Testis (tissue), 2 donors: ENCODE results near the gene ATRNL1.

Experiments
- POLR2A ChIP-seq: fragments of 450-650 bp; IDR thresholded peaks from one replicate; pipeline ENCODE4 v1.6.1; 2017; ENCODE audit warnings: antibody characterized with exemption, mild to moderate bottlenecking, moderate library complexity
- TF ChIP-seq, protein P1 (sequence below), 3 experiments: fragments of 450-650 bp in 2 of 3; fragments of 200-600 bp in 1 of 3; sonication (generic) in 1 of 3; IDR thresholded peaks; one replicate each; pipeline ENCODE4 v1.5.1; 2016 to 2019; ENCODE audit warnings: antibody characterized with exemption in 3 of 3, mild to moderate bottlenecking in 2 of 3, moderate library complexity in 1 of 3

DNA sequence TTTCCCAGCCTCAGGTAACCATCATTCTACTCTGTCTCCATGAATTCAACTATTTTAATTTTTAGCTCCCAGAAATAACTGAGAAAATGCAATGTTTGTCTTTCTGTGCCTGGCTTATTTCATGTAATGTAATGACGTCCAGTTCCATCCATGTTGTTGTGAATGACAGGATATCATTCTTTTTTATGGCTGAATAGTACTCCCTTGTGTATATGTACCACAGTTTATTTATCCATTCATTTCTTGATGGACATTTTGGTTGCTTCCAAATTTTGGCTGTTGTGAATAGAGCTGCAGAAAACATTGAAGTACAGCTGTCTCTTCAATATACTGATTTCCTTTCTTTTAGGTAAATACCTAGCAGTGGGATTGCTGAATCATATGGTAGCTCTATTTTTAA lies 10.5 kb downstream of the ATRNL1 start:
- no peak for TF ChIP-seq POLR2A
- TF ChIP-seq, protein P1, sequence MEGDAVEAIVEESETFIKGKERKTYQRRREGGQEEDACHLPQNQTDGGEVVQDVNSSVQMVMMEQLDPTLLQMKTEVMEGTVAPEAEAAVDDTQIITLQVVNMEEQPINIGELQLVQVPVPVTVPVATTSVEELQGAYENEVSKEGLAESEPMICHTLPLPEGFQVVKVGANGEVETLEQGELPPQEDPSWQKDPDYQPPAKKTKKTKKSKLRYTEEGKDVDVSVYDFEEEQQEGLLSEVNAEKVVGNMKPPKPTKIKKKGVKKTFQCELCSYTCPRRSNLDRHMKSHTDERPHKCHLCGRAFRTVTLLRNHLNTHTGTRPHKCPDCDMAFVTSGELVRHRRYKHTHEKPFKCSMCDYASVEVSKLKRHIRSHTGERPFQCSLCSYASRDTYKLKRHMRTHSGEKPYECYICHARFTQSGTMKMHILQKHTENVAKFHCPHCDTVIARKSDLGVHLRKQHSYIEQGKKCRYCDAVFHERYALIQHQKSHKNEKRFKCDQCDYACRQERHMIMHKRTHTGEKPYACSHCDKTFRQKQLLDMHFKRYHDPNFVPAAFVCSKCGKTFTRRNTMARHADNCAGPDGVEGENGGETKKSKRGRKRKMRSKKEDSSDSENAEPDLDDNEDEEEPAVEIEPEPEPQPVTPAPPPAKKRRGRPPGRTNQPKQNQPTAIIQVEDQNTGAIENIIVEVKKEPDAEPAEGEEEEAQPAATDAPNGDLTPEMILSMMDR (IDR thresholded peaks at IDR 0.05), result no peak
